NCI-H446 (cell line): ENCODE data around the gene ASTN2.
"Not testable (repeated sequence)": the region's sequence is repeated elsewhere in the genome, so short reads cannot be mapped to it uniquely, and the experiment has no call there.

Experiments
- DNase-seq, 2 experiments: peaks; one replicate each; lab custom pipeline; 2025; lab: John Stamatoyannopoulos, UW

The ASTN2 gene

GRCh38 chr9:116870566-116870965, 544.3 kb downstream of the ASTN2 start:
- DNase-seq, result no peak

- no peak for DNase-seq
Measured at GRCh38 chr9:116868201-116868600, 546.7 kb downstream of the ASTN2 start.

GRCh38 chr9:116861321-116861720, 553.5 kb downstream of the ASTN2 start:
- DNase-seq, result no peak

- peak; percentile 12 to 69 for DNase-seq
Measured at GRCh38 chr9:116860509-116861120, 554.2 kb downstream of the ASTN2 start.

- DNase-seq, result no peak
Measured at GRCh38 chr9:116859763-116860162, 555.1 kb downstream of the ASTN2 start.

- no peak for DNase-seq
Measured at GRCh38 chr9:116857321-116857720, 557.5 kb downstream of the ASTN2 start.

GRCh38 chr9:116855881-116856662, 558.8 kb downstream of the ASTN2 start:
- peak in 1 of 2 experiments; percentile 53 for DNase-seq

- DNase-seq, result no peak
Measured at GRCh38 chr9:116849721-116850120, 565.1 kb downstream of the ASTN2 start.

- peak in 1 of 2 experiments; percentile 38 for DNase-seq
Measured at GRCh38 chr9:116844621-116845020, 570.2 kb downstream of the ASTN2 start.

- DNase-seq, result no peak
Measured at GRCh38 chr9:116843863-116844620, 570.8 kb downstream of the ASTN2 start.

GRCh38 chr9:116842658-116843057, 572.2 kb downstream of the ASTN2 start:
- DNase-seq, result no peak

GRCh38 chr9:116838468-116838867, 576.4 kb downstream of the ASTN2 start:
- DNase-seq, result not testable (repeated sequence)

GRCh38 chr9:116837018-116837989, 577.6 kb downstream of the ASTN2 start:
- DNase-seq, result no peak

- not testable (repeated sequence) for DNase-seq
Measured at GRCh38 chr9:116830321-116830720, 584.5 kb downstream of the ASTN2 start.

GRCh38 chr9:116821633-116822229, 593.1 kb downstream of the ASTN2 start:
- no peak for DNase-seq

GRCh38 chr9:116819116-116819515, 595.7 kb downstream of the ASTN2 start:
- no peak for DNase-seq

GRCh38 chr9:116817762-116818161, 597.1 kb downstream of the ASTN2 start:
- DNase-seq, result no peak

GRCh38 chr9:116816484-116816883, 598.4 kb downstream of the ASTN2 start:
- no peak for DNase-seq

- DNase-seq, result no peak
Measured at GRCh38 chr9:116815835-116816234, 599.0 kb downstream of the ASTN2 start.

GRCh38 chr9:116813031-116813300, 601.9 kb downstream of the ASTN2 start:
- no peak for DNase-seq

- DNase-seq, result no peak
Measured at GRCh38 chr9:116812231-116813030, 602.4 kb downstream of the ASTN2 start.
